NCI-H460 (cell line): Measurements from ENCODE around the gene NBL1. TPM values are rescaled to one million over a fixed set of nuclear protein-coding genes. Genes with fewer than 3 reads are reported as not detected.

Experiments
- DNase-seq: peaks from one replicate; pipeline ENCODE4 v3.0.0-alpha.2; 2016; ENCODE audit warnings: low read depth; ENCODE audit errors: extremely low read depth
- polyA plus RNA-seq: library from polyadenylated mRNA; depleted of rRNA; stranded (reverse); fragments of >200 nt; gene quantifications from 2 replicates; pipeline ENCODE4 v1.2.3, GENCODE V29; 2014; cell fraction: nucleus; rRNA removed
- total RNA-seq: library from RNA; depleted of rRNA; stranded (reverse); fragments of >200 nt; shearing (Covaris generic); gene quantifications from 2 replicates; pipeline ENCODE4 v1.2.3, GENCODE V29; 2014; rRNA removed

The NBL1 gene
- 13.9 and 16.2 TPM in 2 replicates for total RNA-seq
- 9.9 and 42.1 TPM in 2 replicates for polyA plus RNA-seq

- peak; percentile 32 for DNase-seq
Measured at GRCh38 chr1:19643602-19644394, at the start of gene NBL1. Gene NBL1, plus strand, starts transcription at chr1:19644311. Its CDS starts 10,720 bp downstream, at chr1:19655031.

DNA sequence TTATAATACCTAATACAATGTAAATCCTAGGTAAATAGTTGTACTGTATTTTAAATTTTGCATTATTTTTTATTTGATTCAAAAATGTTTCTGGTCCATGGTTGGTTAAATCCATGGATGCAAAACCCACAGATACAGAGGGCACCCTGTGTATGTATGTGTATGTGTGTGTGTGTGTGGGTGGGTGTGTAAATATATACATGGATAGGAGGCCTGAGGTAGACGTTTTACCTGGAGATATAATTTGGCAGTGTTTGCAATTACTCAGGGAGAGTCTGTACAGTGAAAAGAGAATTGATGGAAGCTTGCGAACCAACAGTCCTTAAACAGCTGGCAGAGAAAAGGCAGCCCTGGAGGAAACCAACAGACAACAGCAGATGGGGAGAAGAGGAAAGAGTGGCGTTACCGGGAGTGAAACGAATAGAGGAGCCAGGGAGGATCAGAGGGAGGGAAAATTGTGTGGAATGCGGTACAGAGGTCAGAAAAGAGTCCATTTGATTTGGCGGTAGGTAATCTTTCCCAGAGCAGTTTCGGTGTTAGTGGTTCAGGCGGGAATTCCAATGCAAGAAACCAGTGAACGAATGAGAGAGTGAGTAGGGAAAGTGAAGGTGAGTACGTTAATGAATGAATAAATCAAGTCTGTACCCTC, 47.9 kb upstream of the NBL1 start:
- DNase-seq: no peak

DNA sequence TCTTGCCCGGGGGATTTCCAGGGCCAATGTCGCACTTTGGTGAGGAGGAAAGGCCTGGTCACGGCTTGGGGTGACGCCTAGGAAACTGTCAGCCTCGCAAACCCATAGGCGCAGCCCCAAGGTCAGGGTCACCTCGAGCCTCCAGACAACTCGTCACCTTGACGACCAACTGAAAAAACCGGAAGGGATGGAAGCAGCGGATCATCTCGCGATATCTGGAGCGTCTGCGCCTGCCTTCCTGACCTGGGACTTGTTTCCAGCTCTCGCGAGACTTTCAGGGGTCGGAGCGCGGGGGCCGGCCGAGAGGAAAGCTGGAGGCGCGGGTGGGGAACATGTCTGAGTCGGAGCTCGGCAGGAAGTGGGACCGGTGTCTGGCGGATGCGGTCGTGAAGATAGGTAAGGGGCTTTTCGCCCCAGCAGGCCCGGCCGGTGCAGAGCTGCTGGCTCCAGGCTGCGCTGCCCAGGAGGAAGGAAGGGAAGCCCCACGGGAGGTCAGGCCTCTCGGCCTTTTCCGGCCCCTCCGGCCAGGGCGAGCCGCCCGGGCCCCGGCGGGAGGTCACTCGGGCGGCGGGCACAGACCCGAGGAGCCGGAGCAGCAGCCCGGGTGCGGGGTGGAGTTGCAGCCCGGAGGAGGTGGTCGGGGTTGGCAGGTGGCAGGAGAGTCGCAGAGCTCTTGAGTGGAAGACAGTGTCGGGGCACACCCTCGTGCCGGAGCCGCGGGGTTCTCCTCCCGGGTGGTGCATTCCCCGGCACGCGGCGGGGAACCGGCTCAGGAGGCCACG, 47.2 kb upstream of the NBL1 start:
- peak; percentile 93 for DNase-seq

DNA sequence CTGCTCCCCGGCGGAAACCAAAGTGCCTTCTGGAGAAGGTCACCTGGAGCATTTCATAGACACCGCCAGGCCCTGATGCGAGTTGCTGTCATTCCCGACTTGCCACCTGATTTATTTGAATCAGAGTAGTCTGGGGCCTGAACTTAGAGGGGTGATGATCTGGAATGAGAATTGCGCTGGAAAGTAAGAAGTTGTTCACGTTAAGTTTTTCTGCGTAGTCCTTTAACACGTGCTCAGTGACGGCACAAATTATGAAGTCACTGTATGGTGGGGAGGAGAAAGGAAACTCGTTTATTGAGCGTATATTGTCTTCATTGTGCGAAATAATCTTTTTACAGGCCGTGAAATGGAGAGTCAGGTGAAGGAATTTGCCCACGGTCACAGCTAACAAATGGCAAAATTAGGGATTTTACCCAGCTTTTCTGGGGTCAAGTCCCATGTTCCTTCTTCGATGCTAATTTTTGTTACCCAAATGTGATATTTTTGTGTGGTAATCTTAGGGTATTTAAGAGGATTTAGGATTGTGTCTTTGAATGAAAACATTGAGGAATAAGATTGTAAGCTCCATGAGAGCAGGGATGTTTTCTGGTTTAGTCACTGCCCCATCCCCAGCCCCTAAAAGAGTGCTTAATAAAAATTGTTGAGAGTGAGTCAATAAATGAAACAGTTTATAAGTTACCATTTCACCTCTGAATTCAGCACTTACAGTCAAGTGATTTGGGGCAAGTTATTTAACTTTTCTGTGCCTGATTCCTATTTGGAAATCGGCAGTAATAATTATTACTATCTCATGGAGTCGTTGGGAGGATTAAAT, 46.4 kb upstream of the NBL1 start:
- DNase-seq: no peak

DNA sequence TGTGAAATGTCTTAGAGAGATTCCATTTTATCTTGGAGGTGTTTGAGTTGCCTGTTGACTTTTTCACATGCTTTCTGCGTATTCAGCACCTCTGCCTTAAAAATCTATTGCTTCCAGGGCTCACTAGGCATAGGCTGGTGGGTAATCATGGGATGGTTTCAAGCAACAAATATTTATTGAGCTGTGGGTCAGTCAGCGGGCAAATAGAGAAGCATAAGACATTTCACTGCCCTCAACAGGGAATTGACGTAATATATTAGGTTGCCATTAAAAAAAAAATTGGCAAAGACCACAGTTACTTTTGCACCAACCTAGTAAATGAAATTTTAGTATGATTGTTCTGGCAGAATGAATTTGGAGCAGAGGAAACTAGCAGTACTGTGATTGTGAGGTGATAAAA, 44.3 kb upstream of the NBL1 start:
- DNase-seq: no peak

DNA sequence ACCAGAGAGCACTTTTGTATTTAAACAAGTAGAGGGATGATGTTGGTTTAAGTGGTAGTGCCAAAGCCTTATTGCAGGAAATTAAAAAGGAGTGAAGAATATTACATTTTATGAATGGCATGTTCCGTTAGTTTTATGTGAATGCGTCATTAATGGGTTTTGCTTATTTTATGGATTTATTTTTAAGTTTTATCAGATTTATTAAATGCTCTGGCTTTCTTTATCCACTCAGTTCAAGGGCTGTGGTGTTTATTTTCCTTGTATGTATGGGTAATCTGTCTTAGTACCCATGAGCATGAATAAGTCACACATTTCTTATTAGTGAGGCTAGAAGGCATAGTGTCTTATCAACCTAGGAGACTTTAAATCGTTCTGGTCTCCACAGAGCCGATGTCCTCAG, 41.6 kb upstream of the NBL1 start:
- DNase-seq: no peak

GRCh38 chr1:19605967-19606366, 38.1 kb upstream of the NBL1 start:
- no peak for DNase-seq

- no peak for DNase-seq
Measured at GRCh38 chr1:19606817-19607642, 37.1 kb upstream of the NBL1 start.

DNA sequence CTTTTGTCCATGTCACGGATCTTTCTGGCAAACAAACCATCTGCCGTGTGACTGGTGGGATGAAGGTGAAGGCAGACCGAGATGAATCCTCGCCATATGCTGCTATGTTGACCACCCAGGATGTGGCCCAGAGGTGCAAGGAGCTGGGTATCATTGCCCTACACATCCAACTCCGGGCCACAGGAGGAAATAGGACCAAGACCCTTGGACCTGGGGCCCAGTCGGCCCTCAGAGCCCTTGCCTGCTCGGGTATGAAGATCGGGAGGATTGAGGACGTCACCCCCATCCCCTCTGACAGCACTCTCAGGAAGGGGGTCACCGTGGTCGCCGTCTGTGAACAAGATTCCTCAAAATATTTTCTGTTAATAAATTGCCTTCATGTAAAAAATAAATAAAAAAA, 35.9 kb upstream of the NBL1 start:
- no peak for DNase-seq

GRCh38 chr1:19610282-19610981, 33.7 kb upstream of the NBL1 start:
- DNase-seq: no peak

GRCh38 chr1:19612530-19612929, 31.6 kb upstream of the NBL1 start:
- DNase-seq: no peak

GRCh38 chr1:19613171-19613703, 30.9 kb upstream of the NBL1 start:
- no peak for DNase-seq

GRCh38 chr1:19615438-19615837, 28.7 kb upstream of the NBL1 start:
- DNase-seq: no peak

DNA sequence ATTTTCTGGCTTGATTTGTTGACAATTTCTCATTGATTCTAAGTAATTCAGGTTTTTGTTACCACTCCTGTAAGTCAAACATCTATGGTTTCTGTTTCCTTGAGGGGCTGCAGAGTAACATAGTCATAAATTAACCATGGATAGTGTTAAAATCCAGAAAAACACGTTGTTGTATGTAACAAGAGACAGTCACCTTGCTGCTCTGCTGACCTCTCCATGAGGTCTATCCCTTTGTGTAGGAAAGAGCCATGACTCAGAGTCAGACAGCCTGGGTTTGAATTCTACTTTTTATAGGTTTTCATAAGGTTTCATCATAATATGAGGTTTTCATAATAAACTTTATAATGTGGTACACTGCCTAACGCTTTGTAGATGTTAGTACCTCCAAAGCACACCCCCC, 27.6 kb upstream of the NBL1 start:
- DNase-seq: no peak

DNA sequence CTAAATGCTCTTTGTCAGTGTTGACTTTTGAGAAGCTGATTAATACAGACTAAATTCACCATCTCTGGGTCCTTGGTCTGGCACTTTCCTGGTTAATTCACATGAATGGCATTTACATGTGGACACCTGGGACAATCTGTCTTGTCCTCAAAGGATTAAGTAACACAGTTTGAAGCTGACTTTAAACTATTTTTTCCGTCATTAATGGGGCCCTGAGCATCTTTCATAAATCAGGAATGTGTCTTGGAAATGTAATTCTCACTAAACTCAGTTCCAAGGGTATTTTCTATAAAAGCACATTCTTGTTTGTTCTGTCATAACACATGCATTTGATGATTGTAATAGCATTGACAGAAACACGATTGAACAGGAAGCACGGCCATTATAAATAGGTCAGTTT, 26.7 kb upstream of the NBL1 start:
- no peak for DNase-seq

DNA sequence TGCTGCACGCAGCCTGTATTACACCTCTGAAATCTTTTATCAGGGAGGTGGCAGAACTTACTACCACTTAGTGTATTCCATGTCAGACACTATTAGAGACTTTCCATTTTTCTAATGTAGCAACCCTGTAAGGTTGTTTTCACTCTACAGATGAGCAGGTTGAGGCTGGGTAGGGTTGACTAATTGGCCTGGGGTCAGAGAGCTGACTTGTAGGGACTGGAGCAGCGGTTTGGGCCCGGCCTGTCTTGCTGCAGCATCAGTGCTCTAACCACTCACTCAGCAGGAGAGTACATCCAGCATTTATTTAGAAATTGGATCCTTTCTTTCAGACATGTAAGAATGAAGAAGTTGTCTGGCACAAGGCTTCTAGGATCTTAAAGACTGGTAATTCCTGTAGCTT, 25.7 kb upstream of the NBL1 start:
- DNase-seq: no peak

DNA sequence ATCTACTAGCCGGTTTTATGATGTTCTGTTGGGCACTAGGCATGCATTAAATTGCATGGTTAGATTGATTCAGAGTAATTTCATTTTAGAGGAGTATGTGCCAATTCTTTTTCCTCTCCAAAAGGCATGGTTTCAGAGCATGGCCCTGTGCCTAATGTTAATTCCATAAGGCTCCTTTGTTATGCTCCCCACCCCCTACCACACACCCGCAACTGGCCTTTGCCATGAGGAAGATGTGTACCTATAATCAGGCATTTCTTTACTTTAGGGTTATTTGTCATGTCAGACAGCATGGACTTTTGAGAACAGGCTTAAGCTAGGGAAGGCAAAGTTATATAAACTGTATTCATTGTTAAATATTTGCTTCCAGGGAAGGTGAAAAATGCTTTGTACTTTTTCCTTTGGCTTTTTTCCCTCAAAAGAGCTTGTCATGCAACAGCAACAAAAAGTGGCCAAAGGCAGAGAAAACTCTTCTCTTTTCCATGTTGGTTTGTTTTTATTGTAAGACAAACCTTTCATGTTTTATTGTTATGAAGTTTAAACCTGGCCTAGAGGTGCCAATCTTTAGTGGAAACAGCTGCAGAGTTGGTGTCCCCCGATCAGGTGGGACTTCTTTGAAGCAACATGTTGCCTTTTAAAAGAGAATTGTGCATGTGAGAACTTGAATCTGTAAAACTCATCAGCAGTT, 24.3 kb upstream of the NBL1 start:
- no peak for DNase-seq

DNA sequence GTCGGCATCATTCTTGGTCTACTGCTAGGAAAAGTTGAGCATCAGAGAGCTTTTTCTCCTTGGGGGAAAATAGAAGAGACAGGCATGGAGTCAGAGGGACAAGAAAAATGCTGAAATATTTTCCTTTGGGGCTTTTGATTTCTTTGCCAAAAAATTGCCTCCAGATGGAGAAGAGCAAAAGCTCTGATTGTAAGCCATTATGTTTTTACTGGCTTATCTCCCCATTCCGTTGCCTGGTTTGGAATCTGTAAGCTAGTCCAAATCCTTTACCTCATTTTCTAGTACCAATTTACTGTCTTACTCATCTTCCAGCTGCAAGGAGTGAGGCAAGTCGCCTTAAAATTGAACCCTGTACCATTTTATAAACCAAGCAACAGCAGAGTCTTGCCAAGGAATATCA, 23.3 kb upstream of the NBL1 start:
- DNase-seq: no peak
